ENCODE measurements around the gene NCAPG.

GRCh38 chr4:17785858-17786257 lies 24.9 kb upstream of the NCAPG start:
- no peak for TF ChIP-seq CTCF (conservative IDR thresholded peaks at IDR 0.05 in 1 of 2, IDR thresholded peaks at IDR 0.05 in 1 of 2; ENCODE audit: extremely low read depth in 1 of 2, insufficient read depth in 1 of 2, low read depth in 1 of 2, low read length in 2 of 2)
- no peak for TF ChIP-seq EZH2 (IDR thresholded peaks at IDR 0.05; ENCODE audit: borderline replicate concordance, low read length)

Measured in mammary epithelial cell (primary cell).